GM12873 (cell line): ENCODE measurements around the gene MCCD1.
A peak's percentile ranks its signal among the peaks of the same experiment; 100 is the strongest.

Experiments
- TF ChIP-seq, protein P1 (sequence below): IDR thresholded peaks from 2 replicates; pipeline ENCODE4 v1.5.1; 2012; ENCODE audit warnings: low read depth, mild to moderate bottlenecking, moderate library complexity, low read length, control low read depth; ENCODE audit not compliant: insufficient read depth; ENCODE audit errors: missing control alignments

Gene MCCD1

DNA sequence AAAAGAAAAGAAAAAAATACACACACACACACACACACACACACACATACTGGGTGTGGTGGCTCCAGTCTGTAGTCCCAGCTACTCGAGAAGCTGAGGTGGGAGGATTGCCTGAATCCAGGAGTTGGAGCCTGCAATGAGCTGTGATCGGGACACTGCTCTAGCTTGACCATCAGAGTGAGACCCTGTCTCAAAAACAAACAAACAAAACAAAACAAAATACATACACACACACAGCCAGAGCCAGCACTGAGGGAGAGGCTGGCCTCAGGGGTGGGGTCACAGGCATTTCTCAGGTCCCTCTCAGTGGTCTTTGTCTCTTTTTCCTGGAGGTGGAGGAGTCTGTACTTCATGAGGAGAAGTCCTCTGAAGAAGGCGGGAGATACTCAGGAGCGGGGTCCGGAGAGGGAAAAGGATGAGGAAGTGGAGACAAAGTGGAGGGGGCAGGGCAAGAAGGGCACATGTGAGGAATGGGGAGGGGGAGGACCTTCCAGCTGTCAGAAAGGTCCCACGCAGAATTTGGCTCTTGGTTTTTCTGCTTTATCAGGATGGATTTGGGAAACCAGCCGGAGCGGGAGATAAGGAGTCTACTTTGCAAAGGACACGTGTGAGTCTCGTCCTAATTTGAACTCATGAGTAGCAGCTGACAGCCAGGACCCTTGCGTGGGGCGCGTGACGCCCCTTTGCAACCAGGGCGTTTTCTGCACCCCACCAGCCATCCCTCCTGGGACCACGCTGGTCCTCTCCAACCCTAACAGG, 38.5 kb upstream of the MCCD1 start:
- TF ChIP-seq, protein P1, sequence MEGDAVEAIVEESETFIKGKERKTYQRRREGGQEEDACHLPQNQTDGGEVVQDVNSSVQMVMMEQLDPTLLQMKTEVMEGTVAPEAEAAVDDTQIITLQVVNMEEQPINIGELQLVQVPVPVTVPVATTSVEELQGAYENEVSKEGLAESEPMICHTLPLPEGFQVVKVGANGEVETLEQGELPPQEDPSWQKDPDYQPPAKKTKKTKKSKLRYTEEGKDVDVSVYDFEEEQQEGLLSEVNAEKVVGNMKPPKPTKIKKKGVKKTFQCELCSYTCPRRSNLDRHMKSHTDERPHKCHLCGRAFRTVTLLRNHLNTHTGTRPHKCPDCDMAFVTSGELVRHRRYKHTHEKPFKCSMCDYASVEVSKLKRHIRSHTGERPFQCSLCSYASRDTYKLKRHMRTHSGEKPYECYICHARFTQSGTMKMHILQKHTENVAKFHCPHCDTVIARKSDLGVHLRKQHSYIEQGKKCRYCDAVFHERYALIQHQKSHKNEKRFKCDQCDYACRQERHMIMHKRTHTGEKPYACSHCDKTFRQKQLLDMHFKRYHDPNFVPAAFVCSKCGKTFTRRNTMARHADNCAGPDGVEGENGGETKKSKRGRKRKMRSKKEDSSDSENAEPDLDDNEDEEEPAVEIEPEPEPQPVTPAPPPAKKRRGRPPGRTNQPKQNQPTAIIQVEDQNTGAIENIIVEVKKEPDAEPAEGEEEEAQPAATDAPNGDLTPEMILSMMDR: no peak

DNA sequence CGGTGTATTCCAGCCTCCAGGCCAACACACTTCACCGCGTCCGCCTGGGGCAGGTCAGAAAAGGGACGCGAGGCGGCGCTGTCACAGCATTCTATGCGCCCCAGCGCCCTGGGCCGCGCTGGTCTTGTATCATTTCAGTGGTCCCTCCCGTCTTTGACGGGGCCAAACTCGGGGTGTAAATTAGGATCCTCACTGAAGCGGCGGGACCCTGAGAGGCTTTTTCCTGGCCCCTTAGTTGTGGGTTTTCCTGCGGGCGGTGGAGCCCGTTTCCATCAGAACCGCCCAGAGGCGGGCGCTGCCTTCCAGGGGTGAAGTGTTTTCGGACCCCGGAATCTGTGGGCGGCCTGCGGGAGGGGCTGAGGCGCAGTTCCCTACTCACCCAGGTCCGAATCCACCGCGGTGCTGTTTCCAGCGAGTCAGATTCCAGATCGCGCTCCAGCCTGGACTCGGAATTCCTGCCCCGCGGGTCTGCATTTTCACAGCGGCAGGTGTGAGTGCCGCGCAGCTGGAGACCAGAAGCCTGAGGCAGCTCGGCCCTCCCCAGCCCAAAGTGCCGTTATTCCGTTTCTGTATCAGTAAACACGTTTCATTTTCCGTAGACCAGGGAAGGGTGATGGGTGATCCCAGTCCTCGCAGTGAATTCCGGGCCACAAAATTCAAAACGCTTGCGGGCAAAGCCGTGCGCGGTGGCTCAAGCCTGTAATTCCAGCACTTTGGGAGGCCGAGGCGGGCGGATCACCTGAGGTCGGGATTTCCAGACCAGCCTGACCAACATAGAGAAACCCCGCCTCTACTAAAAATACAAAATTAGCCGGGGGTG, 34.7 kb upstream of the MCCD1 start:
- TF ChIP-seq, protein P1: peak; percentile 98

DNA sequence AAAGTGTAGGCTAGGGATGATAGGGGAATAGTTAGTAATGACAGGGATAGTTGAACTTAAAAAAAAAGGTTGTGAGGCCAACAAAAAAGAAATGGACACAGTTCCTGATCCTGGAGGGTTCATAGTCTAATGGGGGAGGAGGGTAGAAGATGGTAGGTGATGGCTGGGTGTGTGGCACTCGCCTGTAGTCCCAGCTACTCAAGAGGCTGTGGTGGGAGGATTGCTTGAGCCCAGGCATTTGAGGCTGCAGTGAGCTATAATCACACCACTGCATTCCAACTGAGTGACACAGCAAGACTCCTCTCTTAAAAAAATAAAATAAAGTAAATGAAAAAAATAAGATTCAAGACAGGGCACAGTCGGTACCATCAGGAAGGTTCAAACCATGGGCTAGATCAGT, 33.2 kb upstream of the MCCD1 start:
- TF ChIP-seq, protein P1: no peak

DNA sequence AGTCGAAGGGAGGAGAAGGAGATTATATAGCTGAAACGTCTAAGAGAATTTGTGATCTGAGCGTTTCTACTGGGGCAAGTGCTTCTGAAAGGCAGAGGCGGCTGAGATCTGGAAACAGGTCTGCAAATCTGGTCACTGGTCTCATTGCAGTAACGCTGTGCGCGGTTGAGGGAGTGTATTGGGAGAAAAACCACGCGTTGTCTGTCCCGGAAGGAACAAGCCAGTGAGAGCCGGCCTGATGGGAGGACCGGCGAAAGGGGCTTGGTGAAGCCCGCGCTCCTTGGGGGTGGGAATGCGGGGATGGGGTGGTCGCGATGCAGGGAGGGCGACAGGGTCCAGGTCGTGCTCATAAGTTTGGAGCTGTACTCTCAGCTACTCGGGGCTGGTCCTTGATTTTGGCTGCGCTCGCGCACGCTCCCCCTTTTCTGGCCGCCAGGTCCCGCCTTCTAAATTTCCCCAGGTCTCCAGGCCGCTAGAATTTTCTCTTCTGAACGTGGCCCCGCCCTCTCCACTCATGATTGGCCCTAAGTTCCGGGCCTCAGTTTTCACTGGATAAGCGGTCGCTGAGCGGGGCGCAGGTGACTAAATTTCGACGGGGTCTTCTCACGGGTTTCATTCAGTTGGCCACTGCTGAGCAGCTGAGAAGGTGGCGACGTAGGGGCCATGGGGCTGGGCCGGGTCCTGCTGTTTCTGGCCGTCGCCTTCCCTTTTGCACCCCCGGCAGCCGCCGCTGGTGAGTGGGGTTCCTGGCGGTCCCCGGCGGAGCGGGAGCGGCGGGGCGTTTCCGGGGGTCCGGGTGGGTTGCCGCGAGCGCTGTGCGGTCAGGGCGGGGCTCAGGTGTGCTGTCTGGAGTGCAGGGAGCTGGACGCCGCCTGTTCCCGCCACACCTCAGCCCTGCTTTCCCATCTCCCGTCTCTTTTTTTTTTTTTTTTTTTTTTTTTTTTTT, 31.0 kb upstream of the MCCD1 start, which contains the start of gene MICB:
TSS of gene MICB (plus strand) at position 615 of the 946 bp plus-strand sequence. CDS start at position 664, 49 bp downstream.
- TF ChIP-seq, protein P1: no peak

DNA sequence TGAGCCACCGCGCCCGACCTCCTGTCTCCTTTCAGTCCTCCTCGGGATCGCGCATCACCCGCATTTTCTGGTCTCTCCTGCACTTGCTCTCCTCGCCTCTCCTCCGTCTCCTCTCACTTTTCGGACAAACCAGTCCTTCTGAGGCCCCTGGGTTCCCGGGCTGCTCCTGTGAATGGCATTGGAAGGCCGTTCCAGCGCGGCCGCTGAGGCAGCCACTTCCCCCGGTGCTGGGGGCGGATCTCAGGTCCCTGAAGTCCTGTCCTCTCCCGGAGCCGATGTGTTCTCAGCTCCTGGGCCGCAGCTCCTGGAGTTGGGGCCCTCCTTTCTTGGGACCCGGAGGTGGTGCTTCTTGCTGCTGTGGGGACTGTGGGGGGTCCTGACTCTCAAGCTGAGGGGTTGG, 30.0 kb upstream of the MCCD1 start:
- TF ChIP-seq, protein P1: no peak

DNA sequence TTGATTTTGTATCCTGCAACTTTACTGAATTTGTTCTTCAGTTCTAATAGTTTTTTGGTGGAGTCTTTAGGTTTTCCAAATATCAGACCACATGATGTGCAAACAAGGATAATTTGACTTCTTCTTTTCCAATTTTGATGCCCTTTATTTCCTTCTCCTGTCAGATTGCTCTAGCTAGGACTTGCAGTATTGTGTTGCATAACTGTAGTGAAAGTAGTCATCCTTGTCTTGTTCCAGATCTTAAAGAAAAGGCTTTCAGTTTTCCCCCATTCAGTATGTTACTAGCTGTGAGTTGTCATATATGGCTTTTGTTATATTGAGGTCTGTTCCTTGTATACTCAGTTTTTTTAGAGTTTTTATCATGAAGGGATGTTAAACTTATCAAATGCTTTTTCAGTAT, 26.2 kb upstream of the MCCD1 start:
- TF ChIP-seq, protein P1: no peak
